Activated CD4-positive, alpha-beta T cell treated with anti-CD3 and anti-CD28 coated beads, Interleukin-2, amount 50 U/mL, for 16 hours (primary cell): ENCODE measurements around the gene MRGPRD.

Experiments used
- DNase-seq: peaks from one replicate; pipeline ENCODE4 v3.0.0-alpha.2; 2020

The MRGPRD gene

DNA sequence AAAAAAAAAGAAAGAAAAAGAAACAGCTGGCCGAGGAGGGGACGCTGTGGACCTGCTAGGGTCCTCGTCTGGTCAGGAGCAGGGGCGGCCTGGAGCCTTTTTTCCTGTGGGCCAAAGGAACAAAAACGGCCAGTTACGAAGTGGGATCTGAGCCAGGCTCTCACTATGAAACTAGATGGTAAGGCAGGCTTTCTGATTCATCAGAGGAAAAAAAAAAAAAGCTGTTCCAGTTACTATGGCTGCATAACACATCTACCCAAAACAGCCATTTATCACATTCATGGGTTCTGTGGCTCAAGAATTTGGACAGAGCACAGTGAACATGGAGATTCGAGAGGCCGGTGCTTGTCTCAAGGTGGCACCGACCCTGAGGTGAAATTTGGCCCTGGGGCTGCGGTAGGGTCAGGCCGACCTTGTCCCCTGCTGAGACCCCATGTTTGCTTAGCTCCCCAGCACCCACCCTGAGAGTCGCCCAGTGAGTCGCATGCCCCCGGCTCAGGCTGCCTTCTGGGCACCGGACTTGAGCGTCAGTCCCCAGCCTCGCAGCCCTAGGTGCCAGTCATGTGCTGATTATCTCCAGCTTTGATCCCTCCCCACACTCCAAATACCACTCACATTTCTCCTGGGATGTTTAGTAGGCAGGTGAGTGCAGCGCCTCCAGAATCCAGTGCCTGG is 34.2 kb downstream of the MRGPRD start:
- no peak for DNase-seq

DNA sequence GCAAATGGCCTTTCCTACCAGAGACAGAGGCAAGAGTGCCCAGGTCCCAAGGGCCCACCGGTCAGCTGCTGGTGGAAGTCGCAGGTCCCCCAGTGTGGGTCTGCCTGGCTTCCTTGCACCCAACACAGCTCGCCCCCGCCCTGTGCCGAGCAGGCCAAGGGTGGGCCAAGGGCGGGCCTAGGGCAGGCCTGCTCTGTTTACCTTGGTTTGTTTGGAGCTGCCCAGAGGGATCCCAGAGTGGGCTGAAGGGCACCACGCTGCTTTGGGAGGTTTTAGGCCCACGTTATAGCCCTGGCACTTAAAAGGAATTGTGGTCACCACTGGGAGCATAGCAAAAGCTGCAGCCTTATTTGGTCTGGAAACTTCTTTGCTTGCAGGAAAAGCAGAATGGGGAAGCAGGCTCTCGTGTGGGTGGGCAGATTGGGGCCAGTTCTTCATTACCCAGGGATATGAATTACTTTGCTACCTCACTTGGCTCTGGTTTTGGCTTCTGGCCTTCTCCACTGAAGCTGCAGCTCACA is 38.0 kb downstream of the MRGPRD start:
- no peak for DNase-seq

DNA sequence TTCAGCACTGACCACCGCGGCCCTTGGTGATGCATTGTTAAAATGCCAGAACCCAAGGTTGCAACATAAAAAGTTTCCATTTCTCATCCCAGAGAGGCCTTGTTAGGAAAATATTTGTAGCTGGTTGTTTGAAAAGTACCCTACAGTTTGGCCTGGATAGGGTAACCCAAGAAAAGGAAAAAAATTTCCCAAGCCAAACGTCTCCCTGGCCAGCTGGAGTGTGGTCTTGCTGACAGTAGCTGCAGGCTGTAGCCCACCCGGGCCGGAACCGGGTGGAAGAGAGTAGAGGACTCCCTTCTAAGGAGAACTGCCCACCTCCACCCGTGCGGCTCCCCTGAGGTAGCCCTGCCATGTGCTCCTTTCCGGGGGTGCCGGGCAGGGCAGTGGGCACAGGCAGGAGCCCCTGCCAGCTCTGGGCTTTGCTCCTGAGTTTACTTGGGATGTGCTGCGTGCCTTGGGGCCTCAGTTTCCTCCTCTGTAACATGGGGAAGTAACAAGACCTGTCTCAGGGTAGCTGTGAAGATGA is 38.6 kb downstream of the MRGPRD start:
- no peak for DNase-seq

DNA sequence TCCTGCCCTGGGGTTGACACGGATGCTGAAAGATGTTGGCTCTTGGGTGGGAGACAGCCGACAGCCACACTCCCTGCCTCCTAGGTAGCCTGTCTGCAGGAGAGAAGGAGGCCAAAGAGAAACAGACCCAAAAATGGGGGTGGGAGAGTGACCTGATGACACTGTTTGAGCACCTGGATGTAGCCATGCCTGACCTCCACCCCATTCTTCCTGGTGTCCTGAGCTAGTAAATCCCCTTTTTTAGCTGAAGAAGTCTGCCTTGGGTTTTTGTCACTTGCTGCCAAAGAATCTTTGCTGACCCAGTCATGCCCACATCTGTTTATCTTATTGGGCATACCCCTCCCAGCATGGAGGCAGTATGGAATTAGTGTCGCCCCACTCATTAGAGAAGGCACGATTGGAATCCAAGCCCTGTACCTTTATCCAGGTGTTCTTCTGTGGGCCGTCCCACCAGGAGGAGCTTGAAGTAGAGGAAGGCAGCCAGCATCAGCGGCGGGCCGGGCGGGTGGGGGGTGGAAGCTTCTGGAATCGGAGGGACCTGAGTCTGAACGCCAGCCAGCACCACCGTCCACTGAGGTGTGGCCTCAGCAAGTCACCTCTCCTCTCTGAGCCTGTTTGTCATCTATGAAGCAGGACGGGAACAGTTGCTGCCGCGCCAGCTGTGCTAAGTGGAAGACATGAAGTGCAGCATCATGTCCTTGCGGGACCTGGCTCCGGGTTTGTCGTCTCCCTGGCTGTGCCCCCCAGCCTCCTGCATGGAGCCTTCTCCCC is 39.3 kb downstream of the MRGPRD start:
- no peak for DNase-seq

DNA sequence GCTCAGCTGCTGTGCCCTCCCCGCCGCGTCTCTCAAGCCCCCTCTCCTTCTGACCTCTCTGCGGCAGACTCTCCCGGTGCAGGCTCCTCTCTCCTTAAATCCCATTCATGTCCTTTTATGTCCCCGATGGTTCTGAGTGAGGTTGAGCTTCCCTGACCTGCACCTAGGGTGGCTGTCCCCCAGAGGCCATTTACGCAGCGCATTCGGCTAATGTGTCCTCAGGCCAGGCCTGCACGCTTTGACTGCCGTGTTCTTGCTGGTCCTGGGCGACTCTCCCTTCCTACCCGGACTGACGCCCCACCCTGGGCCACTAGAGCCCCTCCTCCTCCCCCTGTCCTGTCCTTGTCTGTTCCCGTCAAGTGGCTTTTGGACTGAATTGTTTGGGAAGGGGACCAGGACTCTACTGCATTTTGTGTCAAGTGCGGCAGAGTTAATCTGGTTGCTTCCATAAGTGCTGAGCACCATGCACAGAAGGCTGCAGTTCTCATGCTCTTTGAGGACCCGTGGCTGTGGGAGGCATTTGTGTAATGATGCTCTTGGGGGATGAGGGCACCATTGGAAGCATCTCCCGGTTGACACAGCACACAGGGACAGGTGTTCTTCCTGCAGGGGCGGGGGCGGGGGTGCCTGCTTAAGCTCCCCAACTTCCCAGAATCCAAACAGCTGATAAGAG is 40.0 kb downstream of the MRGPRD start:
- DNase-seq, result no peak

DNA sequence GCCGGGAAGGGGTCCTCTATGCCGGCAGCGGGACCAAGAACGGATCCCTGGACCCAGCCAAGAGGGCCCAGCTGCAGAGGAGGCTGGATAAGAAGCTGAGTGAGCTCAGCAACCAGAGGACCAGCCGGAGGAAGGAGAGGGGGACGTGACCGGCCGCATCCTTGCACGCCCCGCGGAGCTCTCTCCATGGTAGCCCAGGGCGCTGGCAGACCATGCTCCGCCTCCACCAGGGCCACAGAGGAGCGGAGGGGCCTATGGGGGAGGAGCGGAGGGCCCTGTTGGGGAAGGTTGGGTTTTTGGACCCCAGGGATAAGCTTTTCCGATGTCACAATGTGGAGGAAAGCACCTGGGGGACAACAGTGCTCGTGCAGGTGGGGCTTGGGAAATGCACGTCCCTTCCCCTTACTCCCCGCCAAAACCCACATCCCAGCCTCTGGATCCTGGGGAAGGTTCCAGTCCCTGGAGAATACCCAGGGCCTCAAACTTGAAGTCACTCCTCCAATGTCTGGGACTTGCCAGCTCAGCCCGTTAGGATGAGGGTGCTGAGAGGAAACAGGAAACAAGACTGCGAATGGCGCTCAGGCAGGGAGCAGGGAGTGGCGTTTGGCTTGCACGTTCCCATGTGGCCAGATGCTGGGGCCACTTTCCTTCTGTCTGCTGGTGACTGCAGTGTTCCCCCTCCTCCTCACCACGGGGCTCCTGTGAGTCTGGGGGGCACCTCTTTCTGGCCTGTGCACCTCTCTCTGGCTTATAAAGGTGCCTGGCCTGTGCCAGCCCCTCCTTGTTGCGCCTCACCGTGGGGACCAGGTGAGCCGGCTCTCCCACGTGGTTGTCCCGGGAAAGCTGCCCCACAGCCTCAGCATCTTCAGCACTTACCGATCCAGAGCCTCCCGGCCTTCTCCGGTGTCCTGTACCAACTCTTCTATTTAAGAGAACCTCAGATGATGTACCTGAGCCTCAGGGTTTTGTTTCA is 40.9 kb downstream of the MRGPRD start:
- no peak for DNase-seq

DNA sequence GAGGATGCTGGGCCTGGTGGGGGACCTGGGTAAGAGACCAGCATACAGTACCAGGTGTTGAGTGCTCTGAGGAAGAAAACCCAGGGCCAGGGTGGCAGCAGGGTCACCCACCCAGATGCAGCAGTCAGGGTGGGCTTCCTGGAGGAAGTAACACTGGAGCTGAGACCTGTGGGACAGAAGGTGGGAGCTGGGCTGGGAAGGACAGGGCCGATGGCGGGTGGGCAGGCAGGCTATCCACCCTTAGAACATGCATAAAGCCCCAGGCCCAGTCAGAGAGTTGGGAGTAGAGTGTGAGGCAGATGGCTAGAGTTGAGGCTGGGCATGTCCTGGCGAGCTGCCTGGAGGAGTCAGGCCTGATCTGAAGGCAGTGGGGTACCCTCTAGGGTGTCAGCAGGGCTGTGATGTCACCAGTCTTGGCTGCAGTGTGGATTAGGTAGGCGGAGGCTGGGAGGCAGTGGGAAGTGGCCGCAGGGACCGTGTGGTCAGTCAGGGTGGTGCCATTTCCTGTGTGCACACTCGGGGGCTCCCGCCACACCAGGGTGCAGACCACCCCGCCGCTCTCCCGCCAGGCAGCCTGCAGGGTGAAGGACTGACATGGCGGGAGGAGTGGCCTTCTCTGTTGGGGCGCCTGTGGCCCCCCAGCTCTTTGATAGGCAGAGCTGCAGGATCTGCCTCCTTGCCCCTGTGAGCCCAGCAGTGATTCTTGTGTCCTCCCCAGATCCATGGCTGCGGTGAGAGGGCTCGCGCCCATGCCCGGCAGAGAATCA is 41.8 kb downstream of the MRGPRD start:
- no peak for DNase-seq

DNA sequence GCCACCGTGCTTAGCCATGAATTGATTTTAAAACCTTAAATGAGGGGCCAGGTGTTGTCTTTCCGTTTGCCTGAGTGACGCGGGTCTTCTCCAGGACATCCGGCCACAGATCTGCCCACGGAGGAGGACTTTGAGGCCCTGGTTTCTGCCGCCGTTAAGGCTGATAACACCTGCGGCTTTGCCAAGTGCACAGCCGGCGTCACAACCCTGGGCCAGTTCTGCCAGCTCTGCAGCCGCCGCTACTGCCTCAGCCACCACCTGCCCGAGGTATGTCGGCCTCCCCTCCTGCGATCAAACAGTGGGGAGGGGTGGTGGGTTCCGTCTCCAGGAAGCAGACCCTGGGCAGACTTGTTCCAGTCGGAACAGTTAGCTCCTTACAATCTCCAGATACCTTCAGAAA is 42.7 kb downstream of the MRGPRD start:
- no peak for DNase-seq

DNA sequence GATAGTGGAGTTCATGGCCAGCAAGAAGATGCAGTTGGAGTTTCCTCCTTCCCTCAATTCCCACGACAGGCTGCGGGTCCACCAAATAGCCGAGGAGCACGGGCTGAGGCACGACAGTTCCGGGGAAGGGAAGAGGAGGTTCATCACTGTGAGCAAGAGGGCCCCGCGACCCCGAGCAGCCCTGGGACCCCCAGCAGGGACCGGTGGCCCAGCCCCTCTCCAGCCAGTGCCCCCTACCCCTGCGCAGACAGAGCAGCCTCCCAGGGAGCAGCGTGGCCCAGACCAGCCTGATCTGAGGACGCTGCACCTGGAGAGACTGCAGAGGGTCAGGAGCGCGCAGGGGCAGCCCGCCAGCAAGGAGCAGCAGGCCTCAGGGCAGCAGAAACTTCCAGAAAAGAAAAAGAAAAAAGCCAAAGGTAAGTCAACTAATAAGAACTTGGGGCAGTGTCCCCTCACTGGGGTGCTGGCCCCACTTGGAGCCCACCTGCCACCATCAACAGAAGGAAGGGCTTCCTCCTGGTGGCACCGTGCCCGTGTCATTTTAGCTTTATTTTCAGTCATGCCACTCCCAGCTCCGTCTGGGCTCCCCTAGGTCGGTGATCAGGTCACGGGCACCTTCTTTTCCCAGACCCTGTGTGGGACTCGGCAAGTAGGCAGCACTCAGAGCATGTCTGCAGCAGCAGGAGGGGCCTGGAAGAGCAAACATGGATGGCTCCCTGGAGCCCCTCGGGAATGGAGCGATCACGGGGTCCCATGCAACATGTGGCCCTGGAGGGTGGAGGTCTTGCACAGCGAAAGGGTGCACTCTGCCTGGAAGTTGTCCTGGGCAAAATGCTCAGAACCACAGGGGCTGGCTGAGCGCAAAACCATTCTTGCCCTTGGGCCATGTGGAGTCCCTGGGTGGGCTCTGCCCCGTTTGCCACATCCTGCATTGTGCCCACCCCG is 43.8 kb downstream of the MRGPRD start:
- DNase-seq, result no peak

DNA sequence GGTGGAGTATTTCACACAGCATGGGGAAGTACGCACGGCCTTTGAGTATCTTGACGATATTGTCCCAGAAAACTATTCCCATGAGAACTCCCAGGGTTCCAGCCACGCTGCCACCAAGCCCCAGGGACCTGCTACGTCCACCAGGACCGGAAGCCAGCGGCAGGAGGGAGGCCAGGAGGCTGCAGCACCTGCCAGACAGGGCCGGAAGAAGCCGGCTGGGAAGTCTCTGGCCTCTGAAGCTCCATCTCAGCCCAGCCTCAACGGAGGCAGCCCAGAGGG is 44.5 kb downstream of the MRGPRD start:
- DNase-seq, result no peak

DNA sequence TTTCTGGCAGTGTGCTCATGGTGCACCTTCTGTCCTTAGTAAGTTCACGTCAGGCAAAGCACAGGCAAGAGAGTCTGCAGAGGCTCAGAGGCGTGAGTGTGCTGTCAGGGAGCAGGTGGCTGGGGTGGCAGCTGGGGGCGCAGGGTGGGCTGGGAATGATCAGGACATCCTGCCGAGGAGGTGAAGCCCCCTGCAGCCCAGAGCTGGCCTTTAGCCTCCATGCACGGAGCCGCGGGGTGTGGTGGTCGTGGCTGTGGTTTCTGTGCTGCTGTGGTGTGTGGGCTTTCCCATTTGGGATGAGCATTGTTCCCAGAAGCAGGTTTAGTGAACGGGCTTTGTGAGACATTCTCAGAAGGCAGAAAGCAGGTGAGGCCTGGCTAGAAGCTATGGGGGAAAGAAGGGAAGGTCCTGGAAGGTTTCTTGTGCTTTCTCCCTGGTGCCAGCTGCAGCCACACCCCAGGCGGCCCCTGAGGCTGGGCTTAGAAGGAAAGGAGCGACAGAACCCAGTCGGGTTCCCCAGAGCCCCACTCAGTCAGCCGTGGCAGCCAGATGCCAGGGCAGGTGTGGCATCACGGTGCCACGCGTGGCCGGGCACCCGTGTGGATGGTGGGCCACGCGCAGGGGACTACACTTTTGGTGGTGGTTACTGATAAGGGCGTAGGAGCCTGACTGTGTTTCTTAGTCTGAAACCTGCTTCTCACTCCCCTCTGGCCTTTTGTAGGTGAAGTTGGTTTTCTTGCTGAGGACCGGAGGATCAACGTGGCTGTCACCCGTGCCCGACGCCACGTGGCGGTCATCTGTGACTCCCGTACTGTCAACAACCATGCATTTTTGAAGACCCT is 45.0 kb downstream of the MRGPRD start:
- no peak for DNase-seq

DNA sequence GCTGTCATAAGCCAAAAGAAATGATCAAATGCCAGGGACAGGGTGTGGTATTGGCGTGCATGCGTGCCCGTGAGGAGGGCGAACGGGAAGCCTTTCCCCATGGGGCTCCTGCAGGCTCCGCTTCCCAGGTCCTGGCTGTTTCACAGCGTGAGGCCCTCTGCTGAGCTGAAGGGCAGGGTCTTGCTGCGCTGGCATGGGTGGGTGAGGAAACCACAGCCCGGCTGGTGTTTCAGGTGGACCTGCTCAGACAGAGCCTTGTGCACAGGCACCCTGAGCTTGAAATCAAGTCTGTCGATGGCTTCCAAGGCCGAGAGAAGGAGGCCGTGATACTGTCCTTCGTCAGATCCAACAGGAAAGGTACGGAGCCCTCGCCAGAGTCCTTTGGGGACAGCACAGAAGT is 45.7 kb downstream of the MRGPRD start:
- DNase-seq, result no peak

DNA sequence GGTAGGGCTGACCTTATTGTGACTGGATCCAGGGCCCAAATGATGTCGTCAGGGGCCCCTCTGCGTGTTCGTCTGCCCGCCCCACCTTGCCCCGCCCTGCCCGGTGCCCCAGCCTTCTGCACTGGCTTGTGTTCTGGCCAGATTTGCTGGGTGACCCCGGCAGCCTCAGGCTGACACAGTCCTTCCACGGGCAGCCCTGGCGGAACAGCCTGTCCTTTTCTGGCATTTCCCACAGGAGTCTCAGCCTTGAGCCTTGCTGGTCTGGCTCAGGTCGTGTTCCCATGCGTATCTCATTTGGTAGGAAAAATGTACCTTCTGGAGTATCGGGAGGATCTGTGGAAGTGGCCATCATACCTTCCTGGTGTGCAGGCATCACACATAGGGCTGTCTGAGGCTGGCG is 46.1 kb downstream of the MRGPRD start:
- no peak for DNase-seq

DNA sequence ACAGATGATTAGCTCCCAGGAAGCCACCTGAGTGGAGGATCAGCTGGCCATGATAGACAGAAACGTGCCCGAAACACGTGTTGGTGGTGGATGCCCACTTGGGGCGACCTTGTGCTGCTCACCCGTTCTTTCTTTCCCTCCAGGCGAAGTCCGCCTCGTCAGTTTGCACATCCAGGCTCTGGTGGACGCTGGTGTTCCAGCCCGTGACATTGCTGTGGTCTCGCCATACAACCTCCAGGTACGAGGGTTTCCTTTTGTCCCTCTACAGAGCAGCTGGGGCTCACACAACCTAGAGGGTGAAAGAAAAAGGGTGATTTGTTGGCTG is 46.5 kb downstream of the MRGPRD start:
- no peak for DNase-seq

DNA sequence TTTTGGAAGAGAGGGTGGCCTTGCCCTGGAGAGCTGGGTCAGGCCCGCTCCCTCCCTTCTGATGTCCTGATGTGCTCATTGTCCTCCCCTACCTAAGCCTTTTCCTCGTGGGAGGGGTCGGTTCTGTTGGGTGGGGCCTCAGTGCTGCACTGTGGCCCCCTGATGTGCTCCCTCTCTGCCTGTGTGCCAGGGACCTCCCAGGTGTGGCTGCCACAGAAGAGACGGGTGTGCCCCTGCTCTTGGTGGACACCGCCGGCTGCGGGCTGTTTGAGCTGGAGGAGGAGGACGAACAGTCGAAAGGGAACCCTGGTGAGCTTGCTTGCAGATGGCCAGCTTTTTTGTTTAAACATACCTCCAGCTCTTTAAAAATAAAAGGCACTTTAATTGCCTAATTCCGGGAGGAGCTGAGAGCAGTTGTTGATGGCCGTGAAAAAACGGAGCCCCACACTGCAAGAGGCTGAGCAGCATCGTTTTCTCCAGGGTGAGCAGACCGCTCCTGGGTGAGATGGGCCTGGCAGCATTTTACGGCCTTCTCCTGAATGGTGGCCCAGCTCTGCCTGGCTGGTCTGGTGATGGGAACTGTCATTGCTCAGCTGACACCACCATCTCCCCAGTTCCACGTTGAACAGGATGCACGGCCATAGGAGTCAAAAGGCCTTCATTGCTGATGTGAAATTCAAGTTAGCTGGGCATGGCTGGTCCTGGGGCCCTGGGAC is 47.0 kb downstream of the MRGPRD start:
- no peak for DNase-seq

DNA sequence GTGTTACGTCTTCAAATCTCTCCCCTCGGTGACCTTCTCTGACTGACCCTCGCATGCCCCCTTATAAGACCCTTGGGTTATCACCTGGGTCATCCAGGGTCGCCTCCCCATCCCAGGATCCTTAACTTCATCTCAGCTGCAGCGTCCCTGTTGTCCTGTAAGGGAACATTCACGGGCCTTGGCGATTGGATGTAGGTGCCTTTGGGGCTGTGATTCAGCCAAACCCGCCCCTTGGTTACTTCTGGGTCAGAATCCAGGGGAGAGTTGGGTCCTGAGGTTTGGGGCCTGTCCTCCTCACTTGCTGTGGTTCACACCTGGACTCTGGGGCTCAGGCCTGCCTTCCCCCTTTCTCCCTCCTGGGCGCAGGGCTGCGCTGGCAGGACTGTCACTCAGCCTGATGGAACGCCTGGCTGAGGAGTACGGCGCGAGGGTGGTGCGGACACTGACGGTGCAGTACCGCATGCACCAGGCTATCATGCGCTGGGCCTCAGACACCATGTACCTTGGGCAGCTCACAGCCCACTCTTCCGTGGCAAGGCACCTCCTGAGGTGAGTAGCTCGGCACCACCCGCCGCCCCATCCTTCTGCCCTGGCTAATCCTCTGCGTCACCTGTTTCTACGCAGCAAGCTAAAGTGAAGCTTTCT is 47.7 kb downstream of the MRGPRD start:
- no peak for DNase-seq

DNA sequence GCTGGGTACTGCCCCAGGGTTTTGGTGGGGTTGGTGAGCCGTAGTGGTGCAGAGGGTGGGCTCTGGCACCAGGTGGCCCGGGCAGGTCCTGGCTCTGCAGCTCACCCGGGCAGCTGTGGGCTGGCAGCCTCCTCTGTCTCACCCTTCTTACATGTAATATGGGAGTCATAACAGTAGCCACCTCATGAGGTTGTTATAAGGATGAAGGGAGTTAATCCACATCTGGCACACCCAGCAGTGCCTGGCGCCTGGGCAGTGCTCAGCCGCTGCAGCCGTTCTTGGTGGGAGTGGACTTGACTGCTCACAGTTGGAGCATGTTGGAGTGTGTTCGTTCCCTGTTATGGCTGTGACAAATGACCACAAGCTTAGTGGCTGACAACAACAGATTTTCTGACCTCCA is 48.4 kb downstream of the MRGPRD start:
- no peak for DNase-seq

DNA sequence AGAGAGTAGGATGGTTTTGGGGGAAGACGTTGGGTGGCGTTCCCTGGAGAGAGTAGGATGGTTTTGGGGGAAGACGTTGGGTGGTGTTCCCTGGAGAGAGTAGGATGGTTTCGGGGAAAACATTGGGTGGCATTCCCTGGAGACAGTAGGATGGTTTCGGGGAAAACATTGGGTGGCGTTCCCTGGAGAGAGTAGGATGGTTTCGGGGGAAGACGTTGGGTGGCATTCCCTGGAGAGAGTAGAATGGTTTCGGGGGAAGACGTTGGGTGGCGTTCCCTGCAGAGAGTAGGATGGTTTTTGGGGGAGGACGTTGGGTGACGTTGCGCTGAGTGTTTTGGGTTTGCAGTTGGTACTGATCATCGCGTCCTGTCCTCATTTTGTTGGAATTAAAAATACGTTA is 48.9 kb downstream of the MRGPRD start:
- DNase-seq, result no peak
